PFSK-1 (cell line): ENCODE measurements around the gene DKK3.

Experiments
- FOXP2 ChIP-seq: optimal IDR thresholded peaks from 2 replicates; pipeline ENCODE3; 2011; ENCODE audit warnings: borderline replicate concordance, control low read depth, inconsistent platforms; ENCODE audit not compliant: insufficient read depth; ENCODE audit errors: extremely low read length, extremely low read depth
- POLR2AphosphoS5 ChIP-seq: IDR thresholded peaks from 2 replicates; pipeline ENCODE4 v1.6.1; 2012; ENCODE audit warnings: low read depth, mild to moderate bottlenecking, control low read depth, low read length, moderate library complexity
- SIN3A ChIP-seq: IDR thresholded peaks from 2 replicates; pipeline ENCODE4 v1.6.1; 2012; ENCODE audit warnings: mild to moderate bottlenecking, low read length, moderate library complexity, borderline replicate concordance; ENCODE audit not compliant: insufficient read depth
- TAF1 ChIP-seq: IDR thresholded peaks from 2 replicates; pipeline ENCODE4 v1.6.1; 2012; ENCODE audit warnings: low read length, control low read depth, borderline replicate concordance; ENCODE audit not compliant: insufficient read depth
- TF ChIP-seq, protein P1 (sequence below), 2 experiments: IDR thresholded peaks; 2 replicates each; pipeline versions ENCODE4 v1.6.1 to v1.8.0; 2011 to 2012; ENCODE audit warnings: low read depth in 2 of 2, low read length in 2 of 2, control low read depth in 1 of 2, inconsistent platforms in 1 of 2, mild to moderate bottlenecking in 1 of 2, moderate library complexity in 1 of 2; ENCODE audit not compliant: insufficient read depth in 1 of 2

- TF ChIP-seq POLR2AphosphoS5: no peak
- TF ChIP-seq, protein P1, sequence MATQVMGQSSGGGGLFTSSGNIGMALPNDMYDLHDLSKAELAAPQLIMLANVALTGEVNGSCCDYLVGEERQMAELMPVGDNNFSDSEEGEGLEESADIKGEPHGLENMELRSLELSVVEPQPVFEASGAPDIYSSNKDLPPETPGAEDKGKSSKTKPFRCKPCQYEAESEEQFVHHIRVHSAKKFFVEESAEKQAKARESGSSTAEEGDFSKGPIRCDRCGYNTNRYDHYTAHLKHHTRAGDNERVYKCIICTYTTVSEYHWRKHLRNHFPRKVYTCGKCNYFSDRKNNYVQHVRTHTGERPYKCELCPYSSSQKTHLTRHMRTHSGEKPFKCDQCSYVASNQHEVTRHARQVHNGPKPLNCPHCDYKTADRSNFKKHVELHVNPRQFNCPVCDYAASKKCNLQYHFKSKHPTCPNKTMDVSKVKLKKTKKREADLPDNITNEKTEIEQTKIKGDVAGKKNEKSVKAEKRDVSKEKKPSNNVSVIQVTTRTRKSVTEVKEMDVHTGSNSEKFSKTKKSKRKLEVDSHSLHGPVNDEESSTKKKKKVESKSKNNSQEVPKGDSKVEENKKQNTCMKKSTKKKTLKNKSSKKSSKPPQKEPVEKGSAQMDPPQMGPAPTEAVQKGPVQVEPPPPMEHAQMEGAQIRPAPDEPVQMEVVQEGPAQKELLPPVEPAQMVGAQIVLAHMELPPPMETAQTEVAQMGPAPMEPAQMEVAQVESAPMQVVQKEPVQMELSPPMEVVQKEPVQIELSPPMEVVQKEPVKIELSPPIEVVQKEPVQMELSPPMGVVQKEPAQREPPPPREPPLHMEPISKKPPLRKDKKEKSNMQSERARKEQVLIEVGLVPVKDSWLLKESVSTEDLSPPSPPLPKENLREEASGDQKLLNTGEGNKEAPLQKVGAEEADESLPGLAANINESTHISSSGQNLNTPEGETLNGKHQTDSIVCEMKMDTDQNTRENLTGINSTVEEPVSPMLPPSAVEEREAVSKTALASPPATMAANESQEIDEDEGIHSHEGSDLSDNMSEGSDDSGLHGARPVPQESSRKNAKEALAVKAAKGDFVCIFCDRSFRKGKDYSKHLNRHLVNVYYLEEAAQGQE (IDR thresholded peaks at IDR 0.05; ENCODE audit: insufficient read depth in 1 of 2, low read depth in 2 of 2, low read length in 2 of 2): no peak
- TF ChIP-seq FOXP2: no peak
- TF ChIP-seq TAF1: no peak
- TF ChIP-seq SIN3A: no peak
Measured at GRCh38 chr11:11996321-11997048, 11.9 kb downstream of the DKK3 start.
